IMR-90 (cell line): ENCODE data around the gene SLC49A4. TPM values are rescaled to one million over a fixed set of nuclear protein-coding genes. Genes with fewer than 3 reads are reported as not detected.

Experiments used
- ATAC-seq: fragments of 200-7000 bp; cut with Tn5 transposase; 2 replicates; pipeline ENCODE4 v1.9.1; 2020; ENCODE audit warnings: low read depth, mild to moderate bottlenecking, moderate library complexity
- BruUV-seq: library from RNA; stranded (reverse); fragments of 400-500 nt; replicated peaks from 2 replicates; lab custom pipeline; 2021; lab: Mats Ljungman, UMichigan
- CTCF ChIA-PET: fragments of 300-600 bp; formaldehyde crosslinking; extraction: SDS; loops from one replicate; lab custom pipeline; 2021; ENCODE audit warnings: antibody characterized with exemption; lab: Yijun Ruan, JAX
- POLR2A ChIA-PET: fragments of 300-600 bp; sonication (Branson Sonifier 250); formaldehyde crosslinking; loops from one replicate; lab custom pipeline; 2022; ENCODE audit warnings: antibody characterized with exemption; ENCODE audit not compliant: unreplicated experiment; lab: Charles Lee
- DNase-seq: peaks from one replicate; pipeline ENCODE4 v3.0.0; 2013
- H2AFZ ChIP-seq: replicated peaks from 2 replicates; pipeline ENCODE3; 2013; ENCODE audit warnings: low read length, mild to moderate bottlenecking; ENCODE audit not compliant: poor library complexity
- H2AK5ac ChIP-seq: 2 replicates; pipeline ENCODE4 v1.6.1; 2013; ENCODE audit warnings: low read depth, low read length, inconsistent platforms
- H2AK9ac ChIP-seq: replicated peaks from 2 replicates; pipeline ENCODE3; 2013; ENCODE audit warnings: mild to moderate bottlenecking, low read depth, low read length, moderate library complexity; ENCODE audit not compliant: poor library complexity
- H2BK120ac ChIP-seq: 2 replicates; pipeline ENCODE4 v1.6.1; 2013; ENCODE audit warnings: low read depth, low read length, inconsistent platforms
- H2BK15ac ChIP-seq: 3 replicates; pipeline ENCODE4 v1.6.1; 2013; ENCODE audit warnings: low read depth, low read length, inconsistent platforms
- H2BK20ac ChIP-seq: 2 replicates; pipeline ENCODE4 v1.6.1; 2013; ENCODE audit warnings: low read depth, mild to moderate bottlenecking, inconsistent platforms, low read length, moderate library complexity
- H2BK5ac ChIP-seq: 2 replicates; pipeline ENCODE4 v1.6.1; 2013; ENCODE audit warnings: mild to moderate bottlenecking, low read depth, low read length, inconsistent platforms; ENCODE audit not compliant: poor library complexity, severe bottlenecking
- H3K14ac ChIP-seq: replicated peaks from 2 replicates; pipeline ENCODE4 v1.6.1; 2013; ENCODE audit warnings: low read depth, low read length, inconsistent platforms
- H3K18ac ChIP-seq: 2 replicates; pipeline ENCODE4 v1.6.1; 2013; ENCODE audit warnings: low read depth, low read length, control low read depth
- H3K23ac ChIP-seq: 2 replicates; pipeline ENCODE4 v1.6.1; 2013; ENCODE audit warnings: low read depth, low read length, inconsistent platforms
- H3K27ac ChIP-seq: 2 replicates; pipeline ENCODE4 v1.5.1; 2013; ENCODE audit warnings: mild to moderate bottlenecking, control low read depth, low read length; ENCODE audit not compliant: insufficient read depth
- H3K27me3 ChIP-seq: 2 replicates; pipeline ENCODE4 v1.6.1; 2013; ENCODE audit warnings: low read length; ENCODE audit not compliant: control insufficient read depth, insufficient read depth
- H3K36me3 ChIP-seq: 2 replicates; pipeline ENCODE4 v1.6.1; 2013; ENCODE audit warnings: low read length, mixed read lengths; ENCODE audit not compliant: control insufficient read depth, insufficient read depth
- H3K4ac ChIP-seq: 2 replicates; pipeline ENCODE4 v1.6.1; 2013; ENCODE audit warnings: low read depth, low read length, inconsistent platforms
- H3K4me1 ChIP-seq: 2 replicates; pipeline ENCODE4 v1.6.1; 2013; ENCODE audit warnings: low read length, mixed read lengths; ENCODE audit not compliant: control insufficient read depth, insufficient read depth
- H3K4me2 ChIP-seq: 2 replicates; pipeline ENCODE4 v1.6.1; 2013; ENCODE audit warnings: low read depth, mild to moderate bottlenecking, control low read depth, low read length, moderate library complexity
- H3K4me3 ChIP-seq: 2 replicates; pipeline ENCODE4 v1.5.1; 2013; ENCODE audit warnings: low read depth, mild to moderate bottlenecking, control low read depth, low read length, moderate library complexity; ENCODE audit not compliant: insufficient read depth
- H3K56ac ChIP-seq: 2 replicates; pipeline ENCODE4 v1.6.1; 2013; ENCODE audit warnings: low read length, inconsistent platforms; ENCODE audit not compliant: insufficient read depth; ENCODE audit errors: extremely low read depth
- H3K79me1 ChIP-seq, 2 experiments: 2 replicates each; pipeline ENCODE4 v1.6.1; 2013; ENCODE audit warnings: low read length in 2 of 2, inconsistent platforms in 1 of 2, low read depth in 1 of 2
- H3K9ac ChIP-seq: 2 replicates; pipeline ENCODE4 v1.6.1; 2013; ENCODE audit warnings: low read depth, low read length, control low read depth
- H3K9me1 ChIP-seq: 2 replicates; pipeline ENCODE4 v1.6.1; 2013; ENCODE audit warnings: low read length, inconsistent platforms; ENCODE audit not compliant: insufficient read depth
- H3K9me3 ChIP-seq: 2 replicates; pipeline ENCODE4 v1.6.1; 2013; ENCODE audit warnings: low read length; ENCODE audit not compliant: control insufficient read depth, insufficient read depth
- H4K20me1 ChIP-seq: 2 replicates; pipeline ENCODE4 v1.6.1; 2013; ENCODE audit warnings: low read length, inconsistent platforms; ENCODE audit not compliant: insufficient read depth
- H4K5ac ChIP-seq: 2 replicates; pipeline ENCODE4 v1.6.1; 2013; ENCODE audit warnings: mild to moderate bottlenecking, low read depth, low read length, control low read depth
- H4K8ac ChIP-seq, 2 experiments: 2 replicates each; pipeline ENCODE4 v1.6.1; 2013; ENCODE audit warnings: low read depth in 2 of 2, low read length in 2 of 2, control low read depth in 1 of 2, inconsistent platforms in 1 of 2
- H4K91ac ChIP-seq: 2 replicates; pipeline ENCODE4 v1.6.1; 2013; ENCODE audit warnings: low read depth, low read length, inconsistent platforms; ENCODE audit not compliant: insufficient read depth
- CHD1 ChIP-seq: IDR thresholded peaks from 2 replicates; pipeline ENCODE4 v1.6.1; 2012; ENCODE audit warnings: low read depth, low read length, improper control_type of control experiment
- FOS ChIP-seq: fragments of 150-350 bp; IDR thresholded peaks from 2 replicates; pipeline ENCODE4 v1.6.1; 2016; ENCODE audit warnings: low read depth, low read length
- MXI1 ChIP-seq: IDR thresholded peaks from 2 replicates; pipeline ENCODE4 v1.6.1; 2012; ENCODE audit warnings: low read depth, mild to moderate bottlenecking, low read length, moderate library complexity, borderline replicate concordance
- NFE2L2 ChIP-seq: fragments of 150-350 bp; IDR thresholded peaks from 2 replicates; pipeline ENCODE4 v1.6.1; 2016; ENCODE audit warnings: low read depth, mild to moderate bottlenecking, low read length
- RFX5 ChIP-seq: IDR thresholded peaks from 2 replicates; pipeline ENCODE4 v1.8.0; 2012; ENCODE audit warnings: low read depth, mild to moderate bottlenecking, low read length, moderate library complexity
- WGBS, 2 experiments: methylation state at CpG; one replicate each; pipeline versions ENCODE4 v1.1.5 to v1.1.7; 2013; ENCODE audit warnings: missing lambda C conversion rate in 2 of 2; ENCODE audit not compliant: insufficient read length in 1 of 2; ENCODE audit errors: extremely low coverage in 2 of 2; 5-methylcytosine and 5-hydroxymethylcytosine counted together
- dilution Hi-C: fragments of 300-500 bp; cut with HindIII; formaldehyde crosslinking; loops from one replicate; pipeline ENCODE4 v1.14.3; 2018; ENCODE audit warnings: low sequenced_read_pairs; ENCODE audit not compliant: unreplicated experiment
- in situ Hi-C: fragments of 300-500 bp; cut with MboI; formaldehyde crosslinking; loops from 3 replicates; pipeline ENCODE4 v1.14.3; 2019; ENCODE audit warnings: low sequenced_read_pairs, inconsistent platforms, mixed read lengths
- intact Hi-C: fragments of 100-400 bp; cut with micrococcal nuclease; formaldehyde crosslinking; loops from 2 replicates; pipeline ENCODE4 v1.10.0; 2022
- polyA plus RNA-seq, 3 experiments: library from polyadenylated mRNA; depleted of rRNA; stranded (reverse); fragments of >200 nt; gene quantifications; 2 replicates each; pipeline ENCODE4 v1.2.3, GENCODE V29; 2012; ENCODE audit warnings: low replicate concordance in 1 of 3
- total RNA-seq: library from RNA; depleted of rRNA; stranded (reverse); fragments of >200 nt; gene quantifications from 2 replicates; pipeline ENCODE4 v1.2.3, GENCODE V29; 2012
- TF ChIP-seq, protein P1 (sequence below): conservative IDR thresholded peaks from 2 replicates; pipeline ENCODE4 v1.5.1; 2012; ENCODE audit warnings: mild to moderate bottlenecking, low read depth, low read length, improper control_type of control experiment
- TF ChIP-seq, protein P2 (sequence below): fragments of 150-350 bp; IDR thresholded peaks from 2 replicates; pipeline ENCODE4 v1.6.1; 2016; ENCODE audit warnings: low read depth, mild to moderate bottlenecking, low read length, moderate library complexity, borderline replicate concordance
- TF ChIP-seq, protein P3 (sequence below): fragments of 150-350 bp; IDR thresholded peaks from 2 replicates; pipeline ENCODE4 v1.6.1; 2017; ENCODE audit warnings: mild to moderate bottlenecking, antibody characterized with exemption, low read length, low read depth

SLC49A4 gene
- total and polyA plus RNA-seq, 2 of the 4 experiments (the other 2 are of a cell fraction), result 6.5 to 6.8 TPM

DNA sequence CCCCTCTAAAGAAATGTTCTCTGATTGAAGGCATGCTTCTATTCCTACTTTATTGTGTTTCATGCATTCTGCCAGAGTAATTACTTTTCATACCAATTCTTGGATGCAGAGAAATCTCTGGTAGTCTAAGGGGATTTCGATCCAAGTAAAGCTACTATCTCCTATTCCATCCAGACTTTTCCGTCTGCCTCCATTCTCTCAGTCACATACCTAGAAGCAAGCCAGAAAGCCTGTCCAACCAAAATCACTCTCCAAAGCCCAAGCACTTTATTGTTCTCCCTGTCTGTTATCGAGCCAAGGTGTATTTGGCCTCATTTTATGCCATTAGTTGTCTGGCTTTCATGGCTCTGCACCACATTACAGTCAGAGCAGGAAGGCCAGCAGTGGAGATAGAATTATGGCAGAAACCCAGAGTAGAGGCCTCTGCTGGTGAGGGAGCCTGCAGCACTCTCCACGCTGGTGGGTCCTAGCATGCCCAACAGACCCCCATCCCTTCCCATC is 95.9 kb downstream of the SLC49A4 start:
- WGBS, 2 experiments, result 67% methylated on average over 1 of the region's 4 CpGs; no CpG with 5 or more reads in 1 of the 2 experiments
- Histone ChIP-seq H3K14ac (no peak overlapping the region), H2AK5ac (no peak overlapping the region), H2BK20ac (no peak overlapping the region), H3K9ac (no peak overlapping the region), H3K56ac (no peak overlapping the region), H3K27me3 (peaks cover 15% of the 10 kb centered on the region), H3K27ac (no peak overlapping the region), H3K23ac (no peak overlapping the region), H2BK120ac (no peak overlapping the region), H4K5ac (no peak overlapping the region), H3K9me3 (no peaks in the 10 kb centered on the region), H2AK9ac (no peak overlapping the region), H3K18ac (no peak overlapping the region), H3K9me1 (no peaks in the 10 kb centered on the region), H4K20me1 (no peaks in the 10 kb centered on the region), H3K79me1 (no peaks in the 10 kb centered on the region), H3K4ac (no peak overlapping the region), H3K4me1 (no peaks in the 10 kb centered on the region; the same call in 1 of the 2 replicates), H4K8ac (no peak overlapping the region), H2AFZ (no peak overlapping the region), H3K4me2 (no peak overlapping the region), H3K4me3 (no peak overlapping the region), H4K91ac (no peak overlapping the region), H2BK5ac (no peak overlapping the region), H3K36me3 (no peaks in the 10 kb centered on the region), H2BK15ac (no peak overlapping the region)
- POLR2A ChIA-PET, result no interaction called here
- no TSS peak for BruUV-seq
- intact Hi-C loops (no loop called here), dilution Hi-C loops (no loop called here), in situ Hi-C loops (no loop called here)
- CTCF ChIA-PET, result no interaction called here
- TF ChIP-seq, protein P1, sequence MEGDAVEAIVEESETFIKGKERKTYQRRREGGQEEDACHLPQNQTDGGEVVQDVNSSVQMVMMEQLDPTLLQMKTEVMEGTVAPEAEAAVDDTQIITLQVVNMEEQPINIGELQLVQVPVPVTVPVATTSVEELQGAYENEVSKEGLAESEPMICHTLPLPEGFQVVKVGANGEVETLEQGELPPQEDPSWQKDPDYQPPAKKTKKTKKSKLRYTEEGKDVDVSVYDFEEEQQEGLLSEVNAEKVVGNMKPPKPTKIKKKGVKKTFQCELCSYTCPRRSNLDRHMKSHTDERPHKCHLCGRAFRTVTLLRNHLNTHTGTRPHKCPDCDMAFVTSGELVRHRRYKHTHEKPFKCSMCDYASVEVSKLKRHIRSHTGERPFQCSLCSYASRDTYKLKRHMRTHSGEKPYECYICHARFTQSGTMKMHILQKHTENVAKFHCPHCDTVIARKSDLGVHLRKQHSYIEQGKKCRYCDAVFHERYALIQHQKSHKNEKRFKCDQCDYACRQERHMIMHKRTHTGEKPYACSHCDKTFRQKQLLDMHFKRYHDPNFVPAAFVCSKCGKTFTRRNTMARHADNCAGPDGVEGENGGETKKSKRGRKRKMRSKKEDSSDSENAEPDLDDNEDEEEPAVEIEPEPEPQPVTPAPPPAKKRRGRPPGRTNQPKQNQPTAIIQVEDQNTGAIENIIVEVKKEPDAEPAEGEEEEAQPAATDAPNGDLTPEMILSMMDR, result no peak
- TF ChIP-seq FOS (no peak), CHD1 (no peak), MXI1 (no peak), RFX5 (no peak), NFE2L2 (no peak)
- TF ChIP-seq, protein P2, sequence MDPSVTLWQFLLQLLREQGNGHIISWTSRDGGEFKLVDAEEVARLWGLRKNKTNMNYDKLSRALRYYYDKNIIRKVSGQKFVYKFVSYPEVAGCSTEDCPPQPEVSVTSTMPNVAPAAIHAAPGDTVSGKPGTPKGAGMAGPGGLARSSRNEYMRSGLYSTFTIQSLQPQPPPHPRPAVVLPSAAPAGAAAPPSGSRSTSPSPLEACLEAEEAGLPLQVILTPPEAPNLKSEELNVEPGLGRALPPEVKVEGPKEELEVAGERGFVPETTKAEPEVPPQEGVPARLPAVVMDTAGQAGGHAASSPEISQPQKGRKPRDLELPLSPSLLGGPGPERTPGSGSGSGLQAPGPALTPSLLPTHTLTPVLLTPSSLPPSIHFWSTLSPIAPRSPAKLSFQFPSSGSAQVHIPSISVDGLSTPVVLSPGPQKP, result no peak
- TF ChIP-seq, protein P3, sequence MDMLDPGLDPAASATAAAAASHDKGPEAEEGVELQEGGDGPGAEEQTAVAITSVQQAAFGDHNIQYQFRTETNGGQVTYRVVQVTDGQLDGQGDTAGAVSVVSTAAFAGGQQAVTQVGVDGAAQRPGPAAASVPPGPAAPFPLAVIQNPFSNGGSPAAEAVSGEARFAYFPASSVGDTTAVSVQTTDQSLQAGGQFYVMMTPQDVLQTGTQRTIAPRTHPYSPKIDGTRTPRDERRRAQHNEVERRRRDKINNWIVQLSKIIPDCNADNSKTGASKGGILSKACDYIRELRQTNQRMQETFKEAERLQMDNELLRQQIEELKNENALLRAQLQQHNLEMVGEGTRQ, result no peak
- no peak for ATAC-seq
- no peak for DNase-seq
